Ovary (tissue), 9 donors: Measurements from ENCODE around the gene ZNF473. TPM values are rescaled to one million over a fixed set of nuclear protein-coding genes. Genes with fewer than 3 reads are reported as not detected.

Experiments
- DNase-seq, 5 donors: peaks; one replicate each; pipeline ENCODE4 v3.0.0-alpha.2; 2019 to 2020
- H3K27ac ChIP-seq, 2 donors: fragments of 200-600 bp; one replicate each; pipeline versions ENCODE4 v1.5.1 to v1.8.0; 2019 to 2022
- H3K27me3 ChIP-seq: fragments of 200-600 bp; one replicate; pipeline ENCODE4 v1.8.0; 2022
- H3K36me3 ChIP-seq: fragments of 200-600 bp; sonication (generic); one replicate; pipeline ENCODE4 v1.5.1; 2019
- H3K4me1 ChIP-seq: one replicate; pipeline ENCODE4 v1.8.1; 2013; ENCODE audit warnings: mild to moderate bottlenecking, moderate library complexity; ENCODE audit not compliant: insufficient read depth
- H3K4me3 ChIP-seq: fragments of 200-600 bp; sonication (generic); one replicate; pipeline ENCODE4 v1.5.1; 2017
- H3K9me3 ChIP-seq, 2 donors: fragments of 200-600 bp in 1 of 2; sonication (generic) in 1 of 2; one replicate each; pipeline versions ENCODE4 v1.5.1 to v1.8.1; 2013 to 2019; ENCODE audit warnings: mild to moderate bottlenecking in 1 of 2, moderate library complexity in 1 of 2
- CTCF ChIP-seq, 3 donors: fragments of 450-650 bp in 2 of 3; fragments of 200-600 bp in 1 of 3; IDR thresholded peaks; one replicate each; pipeline versions ENCODE4 v1.5.1 to v1.8.0; 2016 to 2022; ENCODE audit warnings: antibody characterized with exemption in 3 of 3, mild to moderate bottlenecking in 1 of 3
- EP300 ChIP-seq: sonication (generic); formaldehyde crosslinking; IDR thresholded peaks from one replicate; pipeline ENCODE4 v1.6.1; 2017; ENCODE audit warnings: antibody characterized with exemption
- POLR2A ChIP-seq: fragments of 450-650 bp; IDR thresholded peaks from one replicate; pipeline ENCODE4 v1.6.1; 2017; ENCODE audit warnings: antibody characterized with exemption, mild to moderate bottlenecking, moderate library complexity
- WGBS, 3 donors: extraction: QIAGEN DNeasy Blood & Tissue Kit in 1 of 3; methylation state at CpG; one replicate each; pipeline versions ENCODE4 v1.1.5 to v1.1.7; 2013 to 2017; 5-methylcytosine and 5-hydroxymethylcytosine counted together
- intact Hi-C, 4 donors: fragments of 100-400 bp; cut with DNase I; formaldehyde crosslinking; loops; one replicate each; pipeline versions ENCODE4 v1.11.0 to v1.15.1; 2022 to 2023
- polyA plus RNA-seq, 2 donors: library from polyadenylated mRNA; stranded (reverse); fragments of 200-250 nt in 1 of 2; fragments of 350-450 nt in 1 of 2; fragmentation: Illumina TruSeq in 1 of 2; extraction: RNeasy Lipid Tissue Mini Kit (QIAGEN cat#74804) in 1 of 2; gene quantifications; one replicate each; pipeline ENCODE4 v1.2.3, GENCODE V29; 2013 to 2014
- total RNA-seq, 7 donors: library from RNA; depleted of rRNA in 2 of 7; stranded (reverse); fragments of >200 nt in 2 of 7; fragmentation: NEBNext Ultra II Directional in 3 of 7; extraction: Animal tissue kit (Norgen Biotek cat#: 25700) in 3 of 7; gene quantifications; one replicate each; pipeline versions ENCODE4 v1.1.0 to v1.2.4, GENCODE V29; 2016 to 2023
- donor health status: DM: no; HTN: no; CAD: no; lungs with moderate emphysema.
- donor health status: DM: no; HTN: no; CAD: no.
- donor health status: Bipolar disorder and iron deficiency.
- donor health status: DM: yes; HTN: yes; CAD: no.
- donor health status: DM: no; HTN: no; CAD: no.
- donor health status: DM: yes; HTN: yes; CAD: no.

ZNF473 gene
- total and polyA plus RNA-seq, 9 donors, result 2.1 to 12.1 (median 7.7) TPM

- WGBS, 3 donors, result 9 to 33% (median 19%) methylated on average over 11 of the region's 11 CpGs
- no peaks in the 10 kb centered on the region for H3K9me3 ChIP-seq
These were observed 47.5 kb upstream of the ZNF473 start for GRCh38 chr19:49978324-49978723.

GRCh38 chr19:49981603-49982593 lies 43.9 kb upstream of the ZNF473 start:
- TF ChIP-seq POLR2A (no peak), CTCF (IDR thresholded peaks at IDR 0.05) (no peak), EP300 (no peak)
- peaks cover 24% of the 10 kb centered on the region for H3K4me1 ChIP-seq
- no peaks in the 10 kb centered on the region for H3K27me3 ChIP-seq
- WGBS, 3 donors, result 29 to 54% (median 49%) methylated on average over 21 of the region's 21 CpGs
- intact Hi-C loops, result loop anchor here in 3 of 4 donors (2.0 to 5.0 kb wide), 2 partner anchors 45 kb away; no protein-coding TSS in a partner anchor
- H3K27ac ChIP-seq, result no peak overlapping the region
- no peaks in the 10 kb centered on the region for H3K36me3 ChIP-seq
- DNase-seq, result no peak
- no peaks in the 10 kb centered on the region for H3K9me3 ChIP-seq
- H3K4me3 ChIP-seq, result no peak overlapping the region

More at GRCh38 chr19:49978324-49978723, 47.5 kb upstream of the ZNF473 start:
- peaks cover 22% of the 10 kb centered on the region for H3K4me1 ChIP-seq
- intact Hi-C loops, result loop anchor here in 1 of 4 donors (2.0 kb wide), 1 partner anchor 40 kb away; no protein-coding TSS in a partner anchor
- no peaks in the 10 kb centered on the region for H3K27me3 ChIP-seq
- H3K4me3 ChIP-seq, result no peak overlapping the region
- peak in 4 of 5 donors; percentile 47 to 67 (median 59) for DNase-seq
- TF ChIP-seq EP300 (no peak), CTCF (IDR thresholded peaks at IDR 0.05) (no peak), POLR2A (no peak)
- no peaks in the 10 kb centered on the region for H3K36me3 ChIP-seq
- H3K27ac ChIP-seq, result peak overlapping the region in 1 of 2 donors; percentile 21

GRCh38 chr19:49983645-49984229 lies 42.1 kb upstream of the ZNF473 start:
- intact Hi-C loops, result loop anchor here in 3 of 4 donors (2.0 to 5.0 kb wide), 2 partner anchors 46 to 47 kb away; no protein-coding TSS in a partner anchor
- TF ChIP-seq POLR2A, result no peak
- TF ChIP-seq CTCF (IDR thresholded peaks at IDR 0.05), result peak; percentile 76 to 94 (median 94)
- Histone ChIP-seq H3K9me3 (no peaks in the 10 kb centered on the region), H3K4me3 (no peak overlapping the region), H3K4me1 (peaks cover 10% of the 10 kb centered on the region), H3K36me3 (no peaks in the 10 kb centered on the region), H3K27me3 (no peaks in the 10 kb centered on the region), H3K27ac (no peak overlapping the region)
- peak; percentile 66 to 85 (median 79) for DNase-seq
- WGBS, 3 donors, result 24 to 29% (median 27%) methylated on average over 10 of the region's 10 CpGs

GRCh38 chr19:49984491-49984890 lies 41.3 kb upstream of the ZNF473 start:
- Histone ChIP-seq H3K27ac (no peak overlapping the region), H3K4me1 (peaks cover 7% of the 10 kb centered on the region), H3K27me3 (no peaks in the 10 kb centered on the region), H3K36me3 (no peaks in the 10 kb centered on the region), H3K4me3 (no peak overlapping the region), H3K9me3 (no peaks in the 10 kb centered on the region)
- DNase-seq, result no peak
- intact Hi-C loops, result loop anchor here in 2 of 4 donors (2.0 to 5.0 kb wide), 2 partner anchors 47 to 48 kb away; no protein-coding TSS in a partner anchor
- TF ChIP-seq CTCF (IDR thresholded peaks at IDR 0.05), result no peak
- WGBS, 3 donors, result 82 to 88% (median 84%) methylated on average over 11 of the region's 11 CpGs
